T-helper 2 cell treated with Interferon-gamma antibody and Interleukin-4, amounts not matched to agents 100 ng/mL and 5 ng/mL, for 36 hours (primary cell): ENCODE data around the gene NTRK3. TPM values are rescaled to one million over a fixed set of nuclear protein-coding genes. Genes with fewer than 3 reads are reported as not detected.
"Not testable (repeated sequence)": the region's sequence is repeated elsewhere in the genome, so short reads cannot be mapped to it uniquely, and the experiment has no call there.

Experiments
- intact Hi-C: fragments of 100-400 bp; cut with micrococcal nuclease; formaldehyde crosslinking; loops from one replicate; pipeline ENCODE4 v1.15.1; 2023
- total RNA-seq: library from RNA; stranded (reverse); gene quantifications from 2 replicates; pipeline ENCODE4 v1.2.3, GENCODE V29; 2022

The NTRK3 gene
- total RNA-seq, 1 donor from 2014 or later, result not detected

DNA sequence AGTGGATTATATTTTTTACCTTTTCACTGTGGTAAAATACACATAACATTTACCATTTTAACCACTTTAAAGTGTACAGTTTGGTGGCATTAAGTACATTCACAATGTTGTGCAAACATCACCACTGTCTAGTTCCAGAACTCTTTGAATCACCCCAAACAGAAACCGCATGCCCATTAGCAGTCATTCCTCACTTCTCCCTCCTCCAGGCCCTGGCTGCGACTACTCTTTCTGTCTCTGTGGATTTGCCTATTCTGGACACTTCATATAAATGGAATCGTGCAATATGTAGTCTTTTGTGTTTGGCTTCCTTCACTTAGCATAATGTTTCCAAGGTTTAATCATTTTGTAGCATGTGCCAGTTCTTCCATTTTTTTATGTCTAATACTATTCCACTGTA, 409.8 kb downstream of the NTRK3 start:
- intact Hi-C loops, result no loop called here

DNA sequence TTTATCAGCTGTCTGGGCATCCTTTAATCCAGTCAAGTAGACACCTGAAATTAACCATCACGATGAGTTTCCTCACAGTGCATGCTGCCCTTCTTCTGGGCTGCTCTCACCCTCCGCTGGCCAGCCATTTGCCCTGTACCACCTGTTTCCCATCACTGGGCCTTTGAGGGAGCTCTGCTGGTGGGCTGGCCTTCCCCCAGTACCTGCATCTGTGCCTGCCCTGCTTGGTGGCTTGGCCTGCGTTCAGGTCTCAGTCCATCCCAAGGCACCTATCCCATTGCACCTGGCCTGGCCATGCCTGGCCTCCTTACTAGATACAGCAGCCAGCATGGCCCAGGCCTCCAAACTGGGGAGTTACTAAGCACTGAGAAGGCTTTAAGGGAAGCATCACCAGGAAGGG, 413.2 kb downstream of the NTRK3 start:
- intact Hi-C loops, result no loop called here

DNA sequence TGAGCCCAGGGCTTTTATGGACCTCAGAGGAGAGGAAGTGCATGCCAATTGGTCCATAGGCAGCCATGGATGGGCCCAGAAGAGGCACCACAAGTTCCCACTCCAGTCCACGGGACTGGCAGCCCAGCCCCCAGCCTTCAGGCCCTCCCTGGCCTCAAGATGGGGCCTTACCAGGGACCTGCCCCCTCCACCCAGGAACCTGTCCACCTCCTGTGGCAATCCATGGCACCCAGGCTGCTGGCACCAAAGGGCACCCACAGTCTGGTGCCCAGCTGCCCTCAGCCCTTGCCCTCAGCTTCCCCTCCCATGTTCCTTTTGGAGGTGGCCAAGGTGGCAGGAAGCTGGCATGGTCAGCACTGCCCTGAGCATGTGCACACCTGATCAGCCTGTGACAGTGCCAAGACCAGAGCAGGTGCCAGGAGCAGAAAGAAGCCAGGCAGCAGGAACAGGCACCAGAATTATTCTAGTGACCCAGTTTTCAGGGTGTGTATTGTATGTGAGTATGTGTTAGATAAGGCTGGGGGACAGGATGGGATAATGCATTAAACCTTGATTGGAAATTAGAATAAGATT, 415.0 kb downstream of the NTRK3 start:
- intact Hi-C loops, result no loop called here

DNA sequence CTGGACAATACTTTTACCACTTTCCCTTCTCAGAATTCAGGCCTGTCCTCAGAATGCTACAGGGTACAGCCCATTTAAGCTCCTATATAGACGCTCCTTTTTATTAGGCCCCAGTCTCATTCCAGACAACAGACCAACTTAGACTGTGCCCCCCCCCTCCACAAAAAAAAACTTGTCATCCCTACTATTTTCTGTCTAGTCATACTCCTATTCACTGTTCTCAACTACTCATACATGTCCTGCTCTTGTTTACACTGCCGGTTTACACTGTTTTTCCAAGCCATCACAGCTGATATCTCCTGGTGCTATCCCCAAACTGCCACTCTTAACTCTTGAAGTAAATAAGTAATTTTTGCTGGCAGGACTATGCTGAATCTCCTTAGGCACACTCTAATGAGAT, 420.7 kb downstream of the NTRK3 start:
- intact Hi-C loops, result not testable (repeated sequence)

DNA sequence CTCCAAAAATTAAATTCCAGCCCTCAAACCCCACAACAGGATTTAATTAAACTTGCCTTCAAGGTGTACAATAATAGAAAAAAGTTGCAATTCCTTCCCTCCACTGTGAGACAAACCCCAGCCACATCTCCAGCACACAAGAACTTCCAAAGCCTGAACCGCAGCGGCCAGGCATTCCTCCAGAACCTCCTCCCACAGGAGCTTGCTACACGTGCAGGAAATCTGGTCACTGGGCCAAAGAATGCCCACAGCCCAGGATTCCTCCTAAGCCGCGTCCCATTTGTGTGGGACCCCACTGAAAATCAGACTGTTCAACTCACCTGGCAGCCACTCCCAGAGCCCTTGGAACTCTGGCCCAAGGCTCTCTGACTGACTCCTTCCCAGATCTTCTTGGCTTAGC, 423.2 kb downstream of the NTRK3 start:
- intact Hi-C loops, result not testable (repeated sequence)

DNA sequence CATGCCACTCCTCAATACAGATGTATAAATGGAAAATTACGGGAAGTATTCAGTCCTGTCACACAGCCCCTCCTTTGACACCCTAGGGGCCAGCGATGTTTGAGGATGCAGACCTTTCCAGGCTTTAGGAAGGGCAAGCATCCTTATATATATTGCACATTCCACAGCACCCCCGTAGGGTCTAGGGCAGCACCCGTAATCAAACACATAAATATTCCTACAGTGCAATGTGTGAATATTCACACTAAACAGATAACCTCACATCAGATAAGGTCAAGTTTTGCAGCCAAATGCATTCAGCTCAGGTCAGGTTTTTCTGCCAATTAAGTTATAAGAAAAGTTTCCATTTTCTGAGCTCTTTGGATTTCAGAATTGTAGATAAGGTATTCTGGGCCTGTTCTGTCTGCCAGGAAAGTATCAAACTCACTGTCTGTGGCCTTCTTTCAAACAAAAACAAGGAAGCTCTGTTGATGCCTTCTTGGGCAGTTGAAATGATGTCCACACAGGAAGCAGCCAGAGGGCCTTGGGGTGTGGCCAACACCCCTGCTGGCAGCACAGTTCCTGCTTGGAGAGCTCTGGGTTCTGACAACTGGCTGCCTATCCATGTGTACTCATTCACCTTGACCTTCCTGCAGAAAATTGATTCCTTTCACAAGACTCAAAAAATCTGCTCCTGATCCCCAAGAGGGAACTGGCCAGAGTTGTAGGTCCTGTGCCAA, 427.0 kb downstream of the NTRK3 start:
- intact Hi-C loops, result no loop called here

DNA sequence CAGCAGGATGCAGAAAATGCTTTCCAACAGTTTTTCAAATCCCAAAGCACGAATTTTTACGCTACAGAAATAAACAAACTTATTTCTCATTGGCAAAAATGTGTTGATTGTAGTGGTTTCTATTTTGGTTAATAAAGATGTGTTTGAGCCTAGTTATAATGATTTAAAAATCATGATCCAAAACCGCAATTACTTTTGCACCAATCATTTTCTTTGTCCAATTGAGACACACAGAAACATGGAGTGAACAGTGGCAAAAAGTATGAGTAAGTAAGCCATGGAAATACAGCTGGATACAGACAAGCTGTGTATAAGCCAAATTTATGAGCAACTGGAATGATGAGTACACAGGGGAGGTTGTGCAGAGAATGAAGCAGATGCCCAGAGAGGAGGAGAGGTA, 427.9 kb downstream of the NTRK3 start:
- intact Hi-C loops, result no loop called here

DNA sequence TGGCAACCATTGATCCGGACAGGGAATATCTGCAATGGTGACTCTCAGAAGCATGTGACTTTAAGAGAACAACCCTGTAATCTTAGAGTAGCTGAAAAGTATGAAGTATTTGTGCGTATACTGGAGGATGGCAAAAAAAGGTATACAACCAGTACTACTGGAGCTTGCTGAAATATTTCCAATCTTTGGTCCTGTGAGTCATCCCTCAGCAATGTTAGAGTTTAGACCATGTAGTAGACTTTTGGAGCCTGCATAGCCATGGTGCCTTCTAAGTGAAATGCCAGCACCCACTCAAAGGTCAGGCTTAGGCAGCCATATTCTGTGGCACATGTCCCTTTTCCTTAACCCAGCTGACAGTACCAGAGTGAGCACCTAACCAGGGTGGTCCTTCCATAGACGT, 429.4 kb downstream of the NTRK3 start:
- intact Hi-C loops, result no loop called here

DNA sequence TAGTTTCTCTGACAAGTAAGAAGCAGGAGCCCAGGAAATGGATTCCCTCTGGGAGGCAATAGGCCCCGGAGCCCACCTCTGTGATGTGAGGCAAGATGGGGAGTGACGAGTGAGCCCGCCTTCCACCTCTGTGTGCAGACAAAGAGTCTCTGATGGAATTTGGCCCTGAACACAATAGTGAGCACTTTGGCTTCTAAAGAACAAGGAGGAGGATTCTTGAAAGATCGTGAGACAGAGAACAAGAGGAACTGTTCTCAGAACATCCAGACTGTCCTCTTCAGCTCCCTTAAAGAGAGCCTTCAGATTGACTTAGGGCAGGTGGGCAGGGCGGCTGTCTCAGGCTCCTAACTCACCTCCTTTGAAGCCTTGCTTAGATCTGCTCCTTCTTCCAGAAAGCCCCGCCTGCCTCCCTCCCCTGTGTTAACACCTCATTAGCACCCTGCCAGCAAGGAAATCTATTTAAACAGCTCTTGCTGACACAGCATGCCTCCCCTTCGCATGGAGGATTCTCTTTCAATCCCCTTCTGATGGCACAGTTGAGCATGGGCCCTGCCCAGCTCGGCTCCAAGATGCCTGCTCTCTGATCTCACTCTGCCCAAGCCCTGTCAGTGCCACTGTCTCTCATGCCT, 430.3 kb downstream of the NTRK3 start:
- intact Hi-C loops, result no loop called here

DNA sequence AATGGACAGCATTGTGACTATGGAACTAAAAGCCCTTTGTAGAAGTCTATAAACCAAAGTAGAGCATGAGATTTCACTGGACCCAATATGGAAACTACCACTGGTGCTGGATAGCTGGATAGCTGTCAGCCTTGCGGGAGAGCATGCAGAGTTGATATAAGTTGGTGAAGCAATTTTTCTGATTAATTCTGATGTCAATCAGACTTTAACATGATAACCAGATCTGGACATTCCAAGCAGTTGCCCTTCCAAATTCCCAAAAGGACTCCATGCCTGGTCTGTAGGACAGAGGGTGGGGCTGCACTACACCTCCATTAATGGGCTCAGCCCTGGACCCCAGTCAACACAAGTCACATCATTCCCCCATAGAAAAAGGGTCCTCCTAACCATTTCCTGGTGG, 437.8 kb downstream of the NTRK3 start:
- intact Hi-C loops, result no loop called here

DNA sequence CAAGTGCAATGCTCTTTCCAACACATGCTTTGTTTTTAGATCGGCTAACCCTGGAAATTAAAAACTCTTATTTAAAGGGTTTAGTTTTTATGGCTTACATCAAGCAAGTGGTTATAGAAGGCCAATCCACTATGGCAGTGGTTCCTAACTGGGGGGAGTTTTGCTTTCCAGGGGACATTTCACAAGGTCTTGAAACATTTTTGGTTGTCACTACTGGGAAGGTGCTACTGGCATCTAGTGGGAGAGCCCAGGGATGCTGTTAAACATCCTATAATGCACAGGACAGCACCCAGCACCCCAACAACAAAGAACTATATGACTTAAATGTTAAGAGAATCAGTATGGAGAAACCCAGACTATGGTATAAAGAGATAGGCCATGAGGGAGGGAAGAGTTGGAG, 439.0 kb downstream of the NTRK3 start:
- intact Hi-C loops, result no loop called here

DNA sequence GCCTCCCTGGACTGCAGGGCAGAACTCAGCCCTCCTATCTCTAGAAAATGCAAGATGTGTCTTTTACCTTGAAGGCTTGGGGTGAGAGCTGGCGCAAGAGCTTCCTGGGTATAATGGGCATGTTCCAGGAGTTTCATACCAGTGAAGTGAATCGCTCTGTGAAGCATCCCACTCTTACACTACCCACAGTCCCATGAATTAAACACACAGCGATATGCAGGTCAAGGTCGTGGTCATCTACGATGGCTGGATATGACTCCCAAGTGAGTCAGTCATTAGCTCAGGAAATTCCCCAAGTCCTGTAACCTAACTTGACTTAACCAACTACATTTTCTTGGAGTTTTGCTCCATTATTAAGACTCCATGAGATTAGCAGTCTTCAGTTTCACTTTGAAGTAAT, 439.7 kb downstream of the NTRK3 start:
- intact Hi-C loops, result no loop called here

DNA sequence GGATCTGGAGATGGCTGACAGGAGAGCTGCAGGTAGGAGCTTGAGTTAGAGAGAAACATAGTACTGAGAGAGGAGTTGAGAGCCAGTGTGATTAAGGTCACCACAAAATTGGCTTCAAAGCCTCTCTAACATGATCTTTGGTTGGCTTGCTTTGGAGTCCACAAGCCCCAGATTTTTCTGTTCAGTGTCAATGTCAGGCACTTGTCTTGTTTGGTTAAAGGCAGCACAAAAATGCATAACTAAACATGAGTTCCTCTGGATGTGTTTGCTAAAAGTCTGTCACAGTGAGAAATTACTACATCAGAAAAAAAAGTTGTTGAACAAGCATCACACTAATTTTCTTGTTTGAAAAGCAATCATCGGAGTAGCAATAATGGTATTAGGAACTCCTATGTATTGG, 440.5 kb downstream of the NTRK3 start:
- intact Hi-C loops, result no loop called here

Other genes with a start within 250 kb of the NTRK3 start
- 28.2 and 32.8 TPM in 2 replicates for gene MRPL46, start 210.6 kb upstream of the NTRK3 start, total RNA-seq
- gene MRPS11, start 211.0 kb upstream of the NTRK3 start, total RNA-seq, result 53.5 and 57.4 TPM in 2 replicates